A549 (cell line): Measurements from ENCODE around the gene THADA. TPM values are rescaled to one million over a fixed set of nuclear protein-coding genes. Genes with fewer than 3 reads are reported as not detected.

Experiments
- ATAC-seq, 2 experiments: fragments of 200-7000 bp in 1 of 2; fragments of >200 bp in 1 of 2; cut with Nextera tagmentation in 1 of 2; cut with Tn5 transposase in 1 of 2; 3 replicates each; pipeline versions ENCODE4 v1.8.0 to v1.9.1; 2018 to 2020; ENCODE audit warnings: mild to moderate bottlenecking in 1 of 2, moderate library complexity in 1 of 2
- CTCF ChIA-PET: fragments of 300-600 bp; sonication (Branson Sonifier 250); formaldehyde crosslinking; extraction: SDS; loops from one replicate; lab custom pipeline; 2021; ENCODE audit warnings: antibody characterized with exemption, inconsistent platforms; lab: Yijun Ruan, JAX
- POLR2A ChIA-PET: fragments of 350-600 bp; formaldehyde crosslinking; extraction: SDS; loops from one replicate; lab custom pipeline; 2021; ENCODE audit warnings: antibody characterized with exemption, inconsistent platforms; lab: Yijun Ruan, JAX
- DNase-seq, 2 experiments: peaks; one replicate each; pipeline versions ENCODE4 v3.0.0 to v3.0.0-alpha.2; 2011 to 2016; ENCODE audit warnings: low read depth in 1 of 2, low spot score in 1 of 2
- FAIRE-seq: peaks from 2 replicates; lab custom pipeline; 2011; peaks lifted over from hg19 to GRCh38; lab: Jason Lieb, UNC
- H3K27ac ChIP-seq, 2 experiments: fragments of >200 bp; sonication (Bioruptor Twin); formaldehyde crosslinking; 3 replicates each; pipeline ENCODE4 v1.5.1; 2016 to 2017
- H3K4me1 ChIP-seq: fragments of >200 bp; sonication (Bioruptor Twin); formaldehyde crosslinking; 3 replicates; pipeline ENCODE4 v1.6.1; 2016
- H3K4me2 ChIP-seq: fragments of >200 bp; sonication (Bioruptor Twin); formaldehyde crosslinking; 3 replicates; pipeline ENCODE4 v1.6.1; 2016
- H3K4me3 ChIP-seq: fragments of >200 bp; sonication (Bioruptor Twin); formaldehyde crosslinking; 3 replicates; pipeline ENCODE4 v1.5.1; 2016
- H3K9me3 ChIP-seq: fragments of >200 bp; sonication (Bioruptor Twin); formaldehyde crosslinking; 3 replicates; pipeline ENCODE4 v1.6.1; 2016
- CHD2 ChIP-seq: fragments of 150-350 bp; IDR thresholded peaks from 2 replicates; pipeline ENCODE4 v1.6.1; 2014; ENCODE audit warnings: low read length; ENCODE audit not compliant: partially characterized antibody
- CTCF ChIP-seq: fragments of >200 bp; sonication (Bioruptor Twin); formaldehyde crosslinking; IDR thresholded peaks from 3 replicates; pipeline ENCODE4 v1.5.1; 2016
- EHMT2 ChIP-seq: fragments of 200-600 bp; sonication (generic); IDR thresholded peaks from 2 replicates; pipeline ENCODE4 v1.6.1; 2016; ENCODE audit warnings: antibody characterized with exemption, low read depth, mild to moderate bottlenecking, moderate library complexity
- ELK1 ChIP-seq: fragments of 150-350 bp; IDR thresholded peaks from 2 replicates; pipeline ENCODE4 v1.6.1; 2014; ENCODE audit warnings: low read depth, mild to moderate bottlenecking, low read length
- HDAC2 ChIP-seq: fragments of 200-600 bp; sonication (generic); IDR thresholded peaks from 2 replicates; pipeline ENCODE4 v1.6.1; 2016
- HEYL ChIP-seq: fragments of 250-450 bp; sonication (Bioruptor Pico); IDR thresholded peaks from 2 replicates; pipeline ENCODE4 v1.8.0; 2021; ENCODE audit warnings: mild to moderate bottlenecking, moderate library complexity
- JUN ChIP-seq, 2 experiments: fragments of >200 bp; sonication (Bioruptor Twin); formaldehyde crosslinking; IDR thresholded peaks; 2 replicates in 1 of 2; 3 replicates in 1 of 2; pipeline ENCODE4 v1.6.1; 2016 to 2017
- JUNB ChIP-seq: fragments of >200 bp; sonication (Bioruptor Twin); formaldehyde crosslinking; IDR thresholded peaks from 2 replicates; pipeline ENCODE4 v1.6.1; 2016
- MYC ChIP-seq: IDR thresholded peaks from 2 replicates; pipeline ENCODE4 v1.6.1; 2012; ENCODE audit warnings: mild to moderate bottlenecking, inconsistent platforms, low read length, improper control_type of control experiment, borderline replicate concordance
- RARB ChIP-seq: fragments of 250-450 bp; sonication (Bioruptor Pico); IDR thresholded peaks from 2 replicates; pipeline ENCODE4 v1.8.0; 2021; ENCODE audit warnings: mild to moderate bottlenecking, moderate library complexity
- REST ChIP-seq: fragments of 200-600 bp; sonication (generic); IDR thresholded peaks from 2 replicates; pipeline ENCODE4 v1.6.1; 2016; ENCODE audit warnings: antibody characterized with exemption, mild to moderate bottlenecking, moderate library complexity
- ZNF302 ChIP-seq: fragments of 250-450 bp; sonication (Bioruptor Pico); IDR thresholded peaks from 2 replicates; pipeline ENCODE4 v1.9.0; 2021; ENCODE audit warnings: inconsistent platforms, mild to moderate bottlenecking, moderate library complexity
- WGBS: methylation state at CpG from one replicate; pipeline ENCODE4 v1.1.6; 2017; ENCODE audit errors: missing lambda C conversion rate; 5-methylcytosine and 5-hydroxymethylcytosine counted together
- polyA plus RNA-seq, 4 experiments: library from polyadenylated mRNA; depleted of rRNA in 3 of 4; stranded (reverse); fragments of >200 nt; fragmentation: RNase III in 1 of 4; extraction: RNeasy Plus Mini Kit Qiagen cat#74134 plus additional on column Dnase treatment in 1 of 4; gene quantifications; 2 replicates in 3 of 4; 3 replicates in 1 of 4; pipeline ENCODE4 v1.2.3, GENCODE V29; 2011 to 2017
- TF ChIP-seq, protein P1 (sequence below): fragments of >200 bp; sonication (Bioruptor Twin); formaldehyde crosslinking; IDR thresholded peaks from 2 replicates; pipeline ENCODE4 v1.6.1; 2016
- TF ChIP-seq, protein P2 (sequence below): fragments of >200 bp; sonication (Bioruptor Twin); formaldehyde crosslinking; IDR thresholded peaks from 3 replicates; pipeline ENCODE4 v1.6.1; 2016
- TF ChIP-seq, protein P3 (sequence below): IDR thresholded peaks from 2 replicates; pipeline ENCODE4 v1.6.1; 2012; ENCODE audit warnings: low read depth, borderline replicate concordance
- TF ChIP-seq, protein P4 (sequence below): fragments of 450-650 bp; IDR thresholded peaks from 2 replicates; pipeline ENCODE4 v1.6.1; 2014; ENCODE audit warnings: antibody characterized with exemption

THADA gene
- polyA plus RNA-seq, 2 of the 4 experiments (the other 2 are of a cell fraction) = 21.8 to 37.9 TPM

- ATAC-seq (no peak), FAIRE-seq (no peak), DNase-seq (no peak)
- Histone ChIP-seq H3K4me2 (no peak overlapping the region), H3K27ac (peak overlapping the region in 1 of 2 experiments; percentile 38; a peak in 3 of 6 replicates), H3K4me1 (peaks cover 13% of the 10 kb centered on the region), H3K4me3 (no peak overlapping the region), H3K9me3 (no peaks in the 10 kb centered on the region)
- ChIA-PET POLR2A (no interaction called here), CTCF (interaction anchor here (0.5 to 2.0 kb wide), 9 partner anchors 13 to 381 kb away, joined by 3 to 6 read pairs (median 3); no protein-coding TSS in a partner anchor)
- 73% methylated on average over 5 of the region's 5 CpGs for WGBS
- TF ChIP-seq, protein P1, sequence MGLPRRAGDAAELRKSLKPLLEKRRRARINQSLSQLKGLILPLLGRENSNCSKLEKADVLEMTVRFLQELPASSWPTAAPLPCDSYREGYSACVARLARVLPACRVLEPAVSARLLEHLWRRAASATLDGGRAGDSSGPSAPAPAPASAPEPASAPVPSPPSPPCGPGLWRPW = no peak
- TF ChIP-seq MYC (no peak), CHD2 (no peak), JUNB (no peak), RARB (no peak), HDAC2 (no peak), CTCF (no peak), JUN (IDR thresholded peaks at IDR 0.05) (no peak), REST (no peak), ZNF302 (no peak), EHMT2 (no peak), HEYL (no peak), ELK1 (no peak)
- TF ChIP-seq, protein P2, sequence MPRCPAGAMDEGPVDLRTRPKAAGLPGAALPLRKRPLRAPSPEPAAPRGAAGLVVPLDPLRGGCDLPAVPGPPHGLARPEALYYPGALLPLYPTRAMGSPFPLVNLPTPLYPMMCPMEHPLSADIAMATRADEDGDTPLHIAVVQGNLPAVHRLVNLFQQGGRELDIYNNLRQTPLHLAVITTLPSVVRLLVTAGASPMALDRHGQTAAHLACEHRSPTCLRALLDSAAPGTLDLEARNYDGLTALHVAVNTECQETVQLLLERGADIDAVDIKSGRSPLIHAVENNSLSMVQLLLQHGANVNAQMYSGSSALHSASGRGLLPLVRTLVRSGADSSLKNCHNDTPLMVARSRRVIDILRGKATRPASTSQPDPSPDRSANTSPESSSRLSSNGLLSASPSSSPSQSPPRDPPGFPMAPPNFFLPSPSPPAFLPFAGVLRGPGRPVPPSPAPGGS = no peak
- TF ChIP-seq, protein P3, sequence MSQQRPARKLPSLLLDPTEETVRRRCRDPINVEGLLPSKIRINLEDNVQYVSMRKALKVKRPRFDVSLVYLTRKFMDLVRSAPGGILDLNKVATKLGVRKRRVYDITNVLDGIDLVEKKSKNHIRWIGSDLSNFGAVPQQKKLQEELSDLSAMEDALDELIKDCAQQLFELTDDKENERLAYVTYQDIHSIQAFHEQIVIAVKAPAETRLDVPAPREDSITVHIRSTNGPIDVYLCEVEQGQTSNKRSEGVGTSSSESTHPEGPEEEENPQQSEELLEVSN = no peak
- TF ChIP-seq, protein P4, sequence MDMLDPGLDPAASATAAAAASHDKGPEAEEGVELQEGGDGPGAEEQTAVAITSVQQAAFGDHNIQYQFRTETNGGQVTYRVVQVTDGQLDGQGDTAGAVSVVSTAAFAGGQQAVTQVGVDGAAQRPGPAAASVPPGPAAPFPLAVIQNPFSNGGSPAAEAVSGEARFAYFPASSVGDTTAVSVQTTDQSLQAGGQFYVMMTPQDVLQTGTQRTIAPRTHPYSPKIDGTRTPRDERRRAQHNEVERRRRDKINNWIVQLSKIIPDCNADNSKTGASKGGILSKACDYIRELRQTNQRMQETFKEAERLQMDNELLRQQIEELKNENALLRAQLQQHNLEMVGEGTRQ = no peak
Measured at GRCh38 chr2:43209204-43209717, 386.6 kb downstream of the THADA start.
